HG03460 (cell line): Measurements from ENCODE around the gene RABGGTB.
"Not testable (repeated sequence)": the region's sequence is repeated elsewhere in the genome, so short reads cannot be mapped to it uniquely, and the experiment has no call there.

ENCODE experiments used
- ATAC-seq: cut with Tn5 transposase; IDR thresholded peaks from one replicate; pipeline ENCODE4 v1.9.1; 2021; ENCODE audit not compliant: unreplicated experiment

Gene RABGGTB

GRCh38 chr1:75795703-75796193 lies 9.7 kb downstream of the RABGGTB start:
- ATAC-seq, result no peak

DNA sequence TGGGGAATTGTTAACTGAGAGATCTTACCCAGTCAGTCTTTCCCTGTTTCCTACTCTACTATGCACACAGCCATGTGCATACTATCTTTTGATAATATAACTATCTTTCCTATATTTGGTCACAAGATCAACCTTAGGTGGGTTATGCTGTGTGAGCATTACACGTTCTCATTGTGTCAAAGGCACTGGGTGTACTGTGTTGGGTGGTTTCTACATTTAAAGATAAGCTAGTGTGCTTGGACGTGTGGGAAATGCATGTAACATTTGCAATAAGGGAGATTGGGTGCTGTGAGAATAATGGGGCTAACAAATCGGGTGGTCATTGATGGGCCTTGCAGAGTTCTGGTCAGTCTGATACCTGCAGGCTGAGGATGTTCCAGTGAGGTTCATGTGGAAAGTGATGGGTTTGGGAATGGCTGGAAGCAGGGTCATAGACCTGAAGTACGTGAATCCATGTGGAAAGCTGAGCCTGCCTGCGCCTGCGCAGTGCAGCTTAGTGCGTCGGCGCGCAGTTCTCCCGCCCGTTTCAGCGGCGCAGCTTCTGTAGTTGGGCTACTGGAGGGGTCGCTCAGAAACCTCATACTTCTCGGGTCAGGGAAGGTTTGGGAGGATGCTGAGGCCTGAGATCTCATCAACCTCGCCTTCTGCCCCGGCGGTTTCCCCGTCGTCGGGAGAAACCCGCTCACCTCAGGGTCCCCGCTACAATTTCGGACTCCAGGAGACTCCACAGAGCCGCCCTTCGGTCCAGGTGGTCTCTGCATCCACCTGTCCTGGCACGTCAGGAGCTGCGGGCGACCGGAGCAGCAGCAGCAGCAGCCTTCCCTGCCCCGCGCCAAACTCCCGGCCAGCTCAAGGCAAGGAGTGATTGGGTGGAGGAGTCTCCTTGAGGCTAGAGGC lies 10.6 kb downstream of the RABGGTB start, which contains the start of gene MSH4:
TSS of gene MSH4 (plus strand) at position 507 of the 897 bp plus-strand sequence. CDS start at position 611, 104 bp downstream.
- ATAC-seq, result no peak

DNA sequence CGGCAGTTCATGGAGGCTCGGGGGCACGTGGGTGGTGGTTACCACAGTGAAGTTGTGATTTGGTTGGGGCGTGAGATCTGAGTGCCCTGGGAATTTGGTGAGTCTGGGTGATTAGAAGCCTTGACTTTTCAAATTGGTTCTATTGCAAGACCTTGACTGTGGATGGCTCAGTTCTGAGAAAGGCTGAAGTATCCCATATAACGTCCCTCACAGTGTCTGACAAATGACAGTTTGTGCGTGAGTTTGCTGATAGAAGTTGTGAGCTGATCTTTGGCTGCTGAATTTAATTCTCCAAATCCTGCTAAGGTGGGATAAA lies 11.2 kb downstream of the RABGGTB start:
- ATAC-seq, result no peak

DNA sequence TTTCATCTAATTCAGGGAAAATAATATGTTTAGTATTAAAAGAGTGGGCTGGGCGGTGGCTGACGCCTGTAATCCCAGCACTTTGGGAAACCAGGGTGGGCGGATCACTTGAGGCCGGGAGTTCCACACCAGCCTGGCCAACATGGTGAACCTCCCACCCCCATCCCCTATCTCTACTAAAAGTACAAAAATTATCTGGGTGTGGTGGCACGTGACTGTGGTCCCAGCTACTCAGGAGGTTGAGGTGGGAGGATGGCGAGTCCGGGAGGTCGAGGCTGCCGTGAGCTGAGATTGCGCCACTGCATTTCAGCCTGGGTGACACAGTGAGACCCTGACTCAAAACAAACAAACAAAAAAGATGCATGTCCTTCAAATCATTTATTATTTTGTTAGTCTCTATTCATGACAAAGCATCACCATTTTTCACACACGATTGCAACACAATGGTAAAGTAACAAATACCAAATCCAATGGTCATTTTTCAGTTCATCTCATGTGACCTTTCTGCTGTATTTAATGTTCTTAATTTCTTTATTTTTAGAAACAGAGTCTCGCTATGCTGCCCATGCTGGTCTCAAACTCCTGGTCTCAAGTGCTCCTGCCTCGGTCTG lies 11.7 kb downstream of the RABGGTB start:
- ATAC-seq, result no peak

- ATAC-seq, result not testable (repeated sequence)
These were observed 15.4 kb downstream of the RABGGTB start for GRCh38 chr1:75801480-75801879.

DNA sequence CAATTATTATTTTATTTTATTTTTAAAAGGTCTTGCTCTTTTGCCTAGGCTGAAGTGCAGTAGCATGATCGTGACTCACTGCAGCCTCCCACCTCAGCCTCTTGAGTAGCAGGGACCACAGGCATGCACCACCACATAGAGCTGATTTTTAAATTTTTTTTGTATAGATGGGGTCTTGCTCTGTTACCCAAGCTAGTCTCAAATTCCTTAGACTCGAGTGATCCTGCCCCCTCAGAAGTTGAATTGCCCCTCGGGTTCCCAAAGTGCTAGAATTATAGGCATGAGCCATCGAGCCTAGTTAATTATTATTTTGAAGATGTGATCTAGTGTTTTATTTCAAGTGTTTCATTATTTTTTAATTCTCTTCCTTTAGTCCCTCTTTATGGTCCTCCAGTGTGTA lies 22.9 kb downstream of the RABGGTB start:
- ATAC-seq, result no peak

GRCh38 chr1:75810113-75810512 lies 24.1 kb downstream of the RABGGTB start:
- ATAC-seq, result not testable (repeated sequence)

GRCh38 chr1:75811211-75811981 lies 25.3 kb downstream of the RABGGTB start:
- ATAC-seq, result no peak

- ATAC-seq, result no peak
These were observed 26.0 kb downstream of the RABGGTB start for GRCh38 chr1:75812065-75812464.

GRCh38 chr1:75823596-75823995 lies 37.5 kb downstream of the RABGGTB start:
- ATAC-seq, result not testable (repeated sequence)

DNA sequence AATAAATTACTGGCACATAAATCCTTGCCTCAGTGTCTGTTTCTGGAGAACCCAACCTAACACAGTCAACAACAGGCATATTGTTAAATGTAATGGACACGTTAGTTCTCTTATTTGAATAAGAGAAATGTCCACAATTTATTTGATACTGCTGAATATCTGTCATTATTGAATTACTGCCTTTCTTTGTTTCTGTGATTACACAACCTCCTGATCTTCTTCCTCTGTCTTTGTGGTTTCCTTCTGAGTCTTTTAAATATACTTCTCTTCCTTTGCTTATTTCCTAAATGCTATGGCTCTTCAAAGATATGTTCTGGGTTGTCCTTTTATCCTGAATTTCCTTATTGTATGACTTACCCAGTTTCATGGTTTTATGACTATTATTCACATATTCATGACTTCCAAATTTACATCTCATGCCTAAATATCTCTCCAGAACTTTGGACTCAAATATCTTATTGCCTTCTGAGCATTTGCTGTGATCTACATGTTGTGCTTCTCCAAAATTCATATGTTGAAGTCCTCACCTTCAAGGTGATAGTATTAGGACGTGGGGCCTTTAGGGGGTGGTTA lies 50.6 kb downstream of the RABGGTB start:
- ATAC-seq, result no peak

DNA sequence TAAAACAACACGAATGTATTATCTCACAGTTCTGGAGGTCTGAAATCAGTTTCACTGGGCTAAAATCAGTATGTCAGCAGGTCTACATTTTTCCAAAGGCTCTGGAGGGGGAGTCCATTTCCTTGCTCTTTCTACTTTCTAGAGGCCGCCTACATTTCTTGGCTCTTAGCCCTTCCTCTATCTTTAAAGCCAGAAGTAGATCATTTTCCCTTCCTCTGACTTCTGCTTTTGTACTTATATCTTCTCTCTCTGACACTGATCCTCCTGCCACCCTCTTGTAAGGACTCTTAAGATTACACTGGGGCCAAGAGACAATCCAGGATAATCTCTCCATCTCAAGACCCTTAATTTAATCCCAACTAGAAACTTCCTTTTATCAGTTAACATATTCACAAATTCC lies 52.0 kb downstream of the RABGGTB start:
- ATAC-seq, result no peak

DNA sequence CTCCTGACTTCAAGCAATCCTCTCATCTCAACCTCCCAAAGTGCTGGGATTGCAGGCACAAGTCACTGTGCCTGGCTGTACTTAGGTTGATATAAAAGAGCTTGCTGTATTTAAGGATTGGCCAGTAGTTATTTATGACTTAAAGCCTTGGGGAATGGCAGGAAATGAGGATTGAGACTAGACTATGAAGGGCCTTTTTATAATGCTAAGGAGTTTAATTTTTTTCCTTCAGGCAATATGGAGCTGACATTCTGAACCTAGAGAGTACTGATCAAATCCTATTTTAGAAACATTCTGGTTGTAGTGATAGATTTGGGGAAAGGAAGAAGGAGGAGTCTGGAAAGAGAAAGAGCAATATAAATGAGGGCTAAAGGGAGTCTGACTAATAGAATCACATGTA lies 55.4 kb downstream of the RABGGTB start:
- no peak for ATAC-seq
